ENCODE data around the gene ZNF609.
"Not testable (repeated sequence)": the region's sequence is repeated elsewhere in the genome, so short reads cannot be mapped to it uniquely, and the experiment has no call there.

ZNF609 gene

GRCh38 chr15:64624242-64624641 is 163.9 kb downstream of the ZNF609 start:
- peak in 3 of 6 experiments; percentile 28 to 37 (median 33) for DNase-seq

- no peak for DNase-seq
Observed at GRCh38 chr15:64629063-64629462, 168.7 kb downstream of the ZNF609 start.

DNA sequence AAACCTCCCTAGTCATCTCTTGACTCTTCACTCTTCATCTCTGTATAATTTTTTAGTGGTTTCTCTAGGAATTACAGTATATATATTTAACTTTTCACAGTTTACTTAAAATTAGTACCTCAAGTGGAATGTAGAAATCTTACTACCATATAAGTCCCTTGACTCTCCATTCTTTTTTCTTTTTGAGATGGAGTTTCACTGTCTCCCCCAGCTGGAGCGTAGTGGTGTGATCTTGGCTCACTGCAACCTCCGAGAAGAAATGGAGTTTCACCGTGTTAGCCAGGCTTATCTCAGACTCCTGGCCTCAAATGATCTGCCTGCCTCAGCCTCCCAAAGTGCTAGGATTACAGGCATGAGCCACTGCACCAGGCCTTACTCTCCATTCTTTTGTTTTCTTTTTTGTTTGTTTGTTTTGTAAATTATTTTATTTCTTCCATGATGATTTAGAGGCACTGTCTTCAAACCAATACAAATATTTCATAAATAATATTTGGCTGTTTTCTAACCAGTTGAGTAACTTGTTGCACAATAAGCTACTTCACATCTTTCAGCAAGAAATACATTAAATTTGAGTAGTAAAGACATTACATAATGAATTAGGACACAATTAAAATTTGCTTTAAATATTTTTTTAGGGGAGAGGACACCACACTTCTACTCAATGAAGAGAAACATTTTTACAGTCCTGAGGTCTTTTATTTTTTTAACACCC is 170.2 kb downstream of the ZNF609 start:
- no peak for DNase-seq

DNA sequence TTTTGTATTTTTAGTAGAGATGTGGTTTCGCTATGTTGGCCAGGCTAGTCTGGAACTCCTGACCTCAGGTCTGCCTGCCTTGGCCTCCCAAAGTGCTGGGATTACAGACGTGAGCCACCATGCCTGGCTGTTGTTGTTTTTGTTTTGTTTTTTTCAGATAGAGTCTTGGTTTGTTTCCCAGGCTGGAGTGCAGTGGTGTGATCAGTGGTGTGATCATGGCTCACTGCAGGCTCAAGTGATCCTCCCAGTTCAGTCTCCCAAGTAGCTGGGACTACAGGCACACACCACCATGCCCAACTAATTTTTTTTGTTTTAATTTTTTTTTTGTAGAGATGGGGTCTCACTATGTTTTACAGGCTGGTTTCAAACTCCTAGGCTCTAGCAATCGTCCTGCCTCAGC is 172.3 kb downstream of the ZNF609 start:
- not testable (repeated sequence) for DNase-seq

GRCh38 chr15:64633332-64633731 is 173.0 kb downstream of the ZNF609 start:
- no peak for DNase-seq

GRCh38 chr15:64634027-64634426 is 173.6 kb downstream of the ZNF609 start:
- peak in 2 of 6 experiments; percentile 7 to 32 for DNase-seq

DNA sequence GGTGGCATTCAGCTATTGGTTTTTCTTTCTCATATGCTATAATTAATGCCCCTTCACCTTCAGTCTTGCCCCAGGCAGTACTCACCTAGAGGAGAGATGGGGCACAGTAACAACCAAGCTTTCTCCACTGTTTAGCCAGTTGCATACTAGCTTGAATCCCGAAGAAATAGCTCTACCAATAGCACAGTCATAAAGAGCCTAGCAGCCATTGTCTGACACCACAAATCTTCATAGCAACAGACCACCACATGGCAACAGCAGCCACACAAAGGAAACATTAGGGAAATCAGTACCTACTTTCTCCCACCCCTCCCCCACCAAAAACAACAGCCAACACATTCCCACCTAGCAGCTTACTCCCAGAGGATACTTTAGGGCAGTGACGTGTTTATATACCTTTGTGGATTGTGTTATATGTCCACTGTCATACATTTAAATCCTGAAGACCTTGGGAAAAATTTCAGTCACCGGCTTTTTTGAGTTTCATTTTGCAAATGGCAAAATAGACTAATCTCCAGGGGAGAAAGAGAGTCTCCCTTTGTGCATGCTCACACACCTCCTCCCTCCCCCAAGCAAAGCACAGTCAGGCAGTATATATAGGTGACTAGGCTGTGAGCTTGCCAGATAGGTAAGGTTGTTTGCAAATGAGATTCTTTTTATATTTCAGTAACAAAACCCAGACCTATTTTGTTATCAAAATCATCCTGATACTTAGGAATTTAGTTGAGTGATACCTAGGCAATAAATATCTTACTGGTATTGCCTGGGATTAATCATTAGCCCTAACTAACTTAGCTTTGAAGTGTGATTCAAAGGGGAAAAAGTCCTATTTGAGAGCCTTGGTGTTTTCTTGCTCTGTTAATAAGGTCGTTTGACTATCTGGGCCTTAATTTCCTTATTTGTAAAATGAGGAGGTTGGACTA is 174.5 kb downstream of the ZNF609 start:
- DNase-seq = peak in 2 of 6 experiments; percentile 4 to 5

DNA sequence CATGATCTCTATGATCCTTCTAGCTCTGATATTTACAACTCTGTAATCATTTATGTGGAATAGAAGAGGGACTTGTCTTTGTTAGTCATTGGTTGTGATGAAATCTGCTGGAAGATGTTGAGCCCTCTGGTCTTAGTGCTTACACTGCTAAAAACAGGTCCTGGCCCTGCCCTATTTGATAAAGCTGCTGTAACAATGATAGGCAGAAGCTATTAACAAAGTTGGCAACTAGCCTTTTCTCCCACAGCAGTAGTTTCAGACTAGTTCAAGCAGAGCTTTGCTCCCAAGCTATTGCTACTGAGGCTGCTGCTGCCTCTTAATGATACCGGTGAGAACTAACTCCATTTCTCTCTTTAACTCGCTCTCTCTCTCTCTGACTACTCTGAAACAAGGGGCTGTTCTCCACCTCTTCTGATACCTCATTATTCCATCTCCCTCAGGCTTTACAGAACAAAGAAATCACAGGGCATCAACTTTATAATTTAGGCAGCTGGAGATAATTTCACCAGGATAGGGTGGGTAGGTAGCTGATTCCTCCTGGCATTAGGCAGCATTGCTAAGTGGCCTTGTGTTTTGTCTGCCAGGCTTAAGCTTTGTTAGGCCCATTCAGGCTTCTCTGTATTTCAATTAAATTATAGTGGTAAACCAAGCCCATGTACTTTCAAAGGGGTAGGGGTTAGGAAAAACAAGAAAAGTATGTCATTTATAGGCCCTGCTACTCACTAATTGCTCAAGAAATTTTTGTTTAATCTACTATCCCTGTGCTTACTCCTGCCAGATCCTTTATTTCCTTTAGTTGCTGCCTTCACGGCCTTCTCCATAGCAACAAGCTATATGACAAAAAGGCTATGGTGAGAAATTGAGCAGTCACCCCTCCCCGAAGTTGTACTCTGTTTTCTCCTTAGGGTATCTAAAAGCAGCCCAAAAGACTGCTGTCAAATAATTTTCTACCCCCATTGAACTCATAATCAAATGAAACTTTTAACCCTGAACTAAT is 175.4 kb downstream of the ZNF609 start:
- DNase-seq = no peak

- no peak for DNase-seq
Observed at GRCh38 chr15:64636556-64636955, 176.2 kb downstream of the ZNF609 start.

DNA sequence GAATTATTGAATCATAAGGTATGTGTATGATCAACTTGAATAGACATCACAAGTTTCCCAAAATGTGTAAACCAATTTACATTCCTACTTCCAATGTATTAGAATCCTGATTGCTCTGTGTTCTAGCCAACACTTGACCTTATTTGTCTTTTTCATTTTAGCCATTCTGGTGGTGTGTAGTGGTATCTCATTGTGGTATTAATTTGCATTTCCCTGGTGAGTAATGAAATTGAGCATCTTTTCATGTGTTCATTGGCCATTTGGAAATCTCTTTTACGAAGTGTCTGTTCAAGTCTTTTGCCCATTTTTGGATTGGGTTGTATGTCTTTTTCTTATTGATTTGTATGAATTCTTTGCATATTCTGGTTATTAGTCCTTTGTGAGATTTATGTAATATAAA is 177.0 kb downstream of the ZNF609 start:
- no peak for DNase-seq

GRCh38 chr15:64639744-64640143 is 179.4 kb downstream of the ZNF609 start:
- not testable (repeated sequence) for DNase-seq

DNA sequence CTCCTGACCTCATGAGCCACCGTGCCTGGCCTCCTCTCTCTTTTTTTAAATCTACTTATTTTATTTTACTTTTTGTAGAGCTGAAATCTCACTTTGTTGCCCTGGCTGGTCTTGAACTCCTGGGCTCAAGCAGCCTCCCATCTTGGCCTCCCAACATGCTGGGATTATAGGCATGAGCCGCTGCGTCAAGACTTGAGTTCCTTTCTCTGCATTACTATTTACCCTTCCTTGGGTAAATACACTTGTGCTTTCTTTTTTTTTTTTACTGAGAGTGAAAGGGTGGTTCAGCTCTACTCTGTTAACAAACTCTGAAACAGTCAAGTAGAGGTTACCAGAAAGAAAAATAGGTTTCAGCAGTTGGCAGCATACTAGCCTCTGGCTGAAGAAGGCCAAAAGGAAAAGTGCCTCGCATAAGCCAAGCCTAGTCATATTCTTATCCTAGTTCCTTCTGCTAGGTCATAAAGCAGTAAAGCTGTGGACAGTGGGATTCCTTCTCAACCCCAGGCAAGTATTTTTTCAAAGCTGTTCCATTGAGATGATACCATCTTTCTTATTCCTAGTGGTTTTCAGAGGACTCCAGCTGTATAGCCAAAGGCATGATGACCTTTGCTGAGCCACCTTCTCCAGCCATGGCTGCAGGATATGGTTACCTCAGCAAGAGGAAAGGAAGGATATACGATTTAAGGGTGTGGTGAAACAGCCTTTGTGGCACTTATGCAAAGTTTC is 179.9 kb downstream of the ZNF609 start:
- DNase-seq = no peak

GRCh38 chr15:64642875-64643274 is 182.5 kb downstream of the ZNF609 start:
- no peak for DNase-seq

GRCh38 chr15:64643685-64644084 is 183.3 kb downstream of the ZNF609 start:
- no peak for DNase-seq

GRCh38 chr15:64644811-64645210 is 184.4 kb downstream of the ZNF609 start:
- not testable (repeated sequence) for DNase-seq

DNA sequence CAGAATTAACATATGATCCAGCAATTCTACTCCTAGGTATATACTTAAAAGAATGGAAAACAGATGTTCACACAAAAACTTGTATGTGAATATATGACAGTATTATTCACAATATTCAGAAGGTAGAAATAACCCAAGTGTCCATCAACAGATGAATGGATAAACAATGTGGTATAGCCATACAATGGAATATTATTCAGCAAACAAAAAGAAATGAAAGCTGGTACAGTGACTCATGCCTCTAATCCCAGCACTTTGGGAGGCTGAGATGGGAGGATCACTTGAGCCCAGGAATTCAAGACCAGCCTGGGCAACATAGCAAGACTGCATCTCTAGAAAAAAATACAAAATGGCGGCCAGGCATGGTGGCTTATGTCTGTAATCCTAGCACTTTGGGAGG is 185.6 kb downstream of the ZNF609 start:
- DNase-seq = no peak

- no peak for DNase-seq
Observed at GRCh38 chr15:64647367-64647766, 187.0 kb downstream of the ZNF609 start.

GRCh38 chr15:64650552-64650951 is 190.2 kb downstream of the ZNF609 start:
- DNase-seq = no peak

DNA sequence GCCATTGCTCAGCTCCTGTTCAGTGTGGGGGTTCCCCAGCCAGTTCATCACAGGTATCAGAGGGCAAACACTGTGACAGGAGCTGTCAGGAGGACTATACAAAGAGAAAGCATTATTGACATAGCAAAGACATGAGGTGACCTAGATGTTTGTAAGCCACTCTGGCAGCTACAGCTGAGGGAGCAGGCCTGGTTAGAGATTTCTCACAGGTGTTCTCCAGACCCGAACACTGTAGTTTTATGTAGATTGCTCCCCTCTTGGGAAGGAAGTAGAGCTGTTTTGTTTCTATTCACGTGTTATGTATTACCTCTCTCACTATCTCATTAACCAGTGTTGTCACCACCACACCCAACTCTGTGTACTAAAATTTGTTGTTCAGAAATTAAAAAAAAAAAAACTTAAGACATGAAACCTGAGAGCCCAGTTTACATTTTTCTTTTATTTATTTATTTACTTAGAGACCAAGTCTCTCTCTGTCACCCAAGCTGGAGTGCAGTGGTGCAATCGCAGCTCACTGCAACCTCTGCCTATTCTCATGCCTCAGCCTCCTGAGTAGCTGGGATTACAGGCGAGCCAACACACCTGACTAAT is 191.3 kb downstream of the ZNF609 start:
- DNase-seq = peak; percentile 5 to 55 (median 24)

DNA sequence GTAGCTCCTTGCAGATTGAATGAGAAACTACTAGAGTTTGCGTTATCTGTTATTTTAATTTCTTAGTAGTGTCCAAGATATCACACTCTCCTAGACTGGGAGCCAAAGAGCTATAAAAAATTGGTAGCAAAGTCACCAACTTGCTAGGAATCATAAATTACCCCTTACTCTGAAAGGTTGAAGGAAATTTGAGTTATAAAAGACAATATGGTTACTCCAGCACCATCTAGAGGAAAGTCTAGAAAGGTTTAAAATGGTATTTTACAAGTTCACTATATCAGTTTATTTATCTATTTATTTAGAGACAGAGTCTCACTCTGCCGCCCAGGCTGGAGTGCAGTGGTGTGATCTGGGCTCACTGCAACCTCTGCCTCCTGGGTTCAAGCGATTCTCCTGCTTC is 193.4 kb downstream of the ZNF609 start:
- DNase-seq = peak in 2 of 6 experiments; percentile 23 to 33

- no peak for DNase-seq
Observed at GRCh38 chr15:64656508-64656907, 196.1 kb downstream of the ZNF609 start.

GRCh38 chr15:64665179-64665578 is 204.8 kb downstream of the ZNF609 start:
- DNase-seq = no peak

All from stimulated activated naive CD4-positive, alpha-beta T cell (primary cell).